Mesenchymal stem cell (in vitro differentiated cells and primary cell): ENCODE data around the gene RARS1.

Source experiments
- DNase-seq: peaks from one replicate; pipeline ENCODE4 v3.0.0-alpha.2; 2013
- H2AFZ ChIP-seq: one replicate; pipeline ENCODE4 v1.6.1; 2013; ENCODE audit warnings: low read depth, mild to moderate bottlenecking, control low read depth, inconsistent platforms, low read length, moderate library complexity
- H2AK5ac ChIP-seq: 2 replicates; pipeline ENCODE4 v1.6.1; 2013; ENCODE audit warnings: low read length, moderate library complexity, mild to moderate bottlenecking, inconsistent platforms; ENCODE audit not compliant: severe bottlenecking
- H2BK120ac ChIP-seq: one replicate; pipeline ENCODE4 v1.6.1; 2013; ENCODE audit warnings: low read depth, mild to moderate bottlenecking, inconsistent platforms, low read length, moderate library complexity
- H2BK12ac ChIP-seq, 2 experiments: one replicate each; pipeline ENCODE4 v1.6.1; 2013; ENCODE audit warnings: inconsistent platforms in 2 of 2, low read length in 2 of 2, mild to moderate bottlenecking in 2 of 2, moderate library complexity in 2 of 2, control low read depth in 1 of 2
- H2BK15ac ChIP-seq: one replicate; pipeline ENCODE4 v1.6.1; 2013; ENCODE audit warnings: mild to moderate bottlenecking, low read depth, inconsistent platforms; ENCODE audit not compliant: poor library complexity, severe bottlenecking
- H2BK5ac ChIP-seq: 2 replicates; pipeline ENCODE4 v1.6.1; 2013; ENCODE audit warnings: low read depth, mild to moderate bottlenecking, low read length, control low read depth, inconsistent platforms; ENCODE audit not compliant: poor library complexity, severe bottlenecking
- H3K14ac ChIP-seq, 2 experiments: one replicate each; pipeline ENCODE4 v1.6.1; 2013; ENCODE audit warnings: inconsistent platforms in 2 of 2, low read length in 2 of 2, control low read depth in 1 of 2, mild to moderate bottlenecking in 1 of 2, moderate library complexity in 1 of 2
- H3K18ac ChIP-seq, 2 experiments: one replicate each; pipeline ENCODE4 v1.6.1; 2013; ENCODE audit warnings: inconsistent platforms in 2 of 2, low read length in 2 of 2, control low read depth in 1 of 2, low read depth in 1 of 2, mild to moderate bottlenecking in 1 of 2
- H3K23ac ChIP-seq, 2 experiments: one replicate each; pipeline ENCODE4 v1.6.1; 2013; ENCODE audit warnings: inconsistent platforms in 2 of 2, low read length in 2 of 2, mild to moderate bottlenecking in 2 of 2, moderate library complexity in 2 of 2, control low read depth in 1 of 2
- H3K27ac ChIP-seq: 2 replicates; pipeline ENCODE4 v1.5.1; 2013; ENCODE audit warnings: mild to moderate bottlenecking, moderate library complexity, low read length, control low read depth, inconsistent platforms; ENCODE audit not compliant: poor library complexity, severe bottlenecking
- H3K27me3 ChIP-seq, 2 experiments: 2 replicates each; pipeline versions ENCODE4 v1.6.1 to v1.7.0; 2013; ENCODE audit warnings: low read length in 2 of 2, mild to moderate bottlenecking in 2 of 2, moderate library complexity in 2 of 2, control low read depth in 1 of 2, inconsistent platforms in 1 of 2; ENCODE audit not compliant: control insufficient read depth in 1 of 2, insufficient read depth in 1 of 2
- H3K36me3 ChIP-seq, 2 experiments: 2 replicates each; pipeline versions ENCODE4 v1.6.1 to v1.7.0; 2013; ENCODE audit warnings: low read length in 2 of 2, control low read depth in 1 of 2, inconsistent platforms in 1 of 2, low read depth in 1 of 2, mild to moderate bottlenecking in 1 of 2; ENCODE audit not compliant: insufficient read depth in 2 of 2, control insufficient read depth in 1 of 2
- H3K4ac ChIP-seq, 2 experiments: one replicate each; pipeline ENCODE4 v1.6.1; 2013; ENCODE audit warnings: inconsistent platforms in 2 of 2, low read length in 2 of 2, mild to moderate bottlenecking in 2 of 2, moderate library complexity in 2 of 2, control low read depth in 1 of 2, low read depth in 1 of 2
- H3K4me1 ChIP-seq: 2 replicates; pipeline ENCODE4 v1.6.1; 2013; ENCODE audit warnings: low read depth, low read length, control low read depth; ENCODE audit not compliant: control insufficient read depth, insufficient read depth
- H3K4me2 ChIP-seq: 2 replicates; pipeline ENCODE4 v1.6.1; 2013; ENCODE audit warnings: low read length, mild to moderate bottlenecking, inconsistent platforms; ENCODE audit not compliant: poor library complexity, severe bottlenecking
- H3K4me3 ChIP-seq, 2 experiments: 2 replicates each; pipeline versions ENCODE4 v1.5.1 to v1.7.0; 2013; ENCODE audit warnings: low read length in 2 of 2, mild to moderate bottlenecking in 2 of 2, control low read depth in 1 of 2, low read depth in 1 of 2; ENCODE audit not compliant: insufficient read depth in 1 of 2
- H3K79me1 ChIP-seq: replicated peaks from 2 replicates; pipeline ENCODE4 v1.6.1; 2013; ENCODE audit warnings: mild to moderate bottlenecking, control low read depth, low read length, inconsistent platforms; ENCODE audit not compliant: poor library complexity, severe bottlenecking
- H3K9ac ChIP-seq: 2 replicates; pipeline ENCODE4 v1.7.0; 2013; ENCODE audit warnings: mild to moderate bottlenecking, low read length, moderate library complexity
- H3K9me3 ChIP-seq: 2 replicates; pipeline ENCODE4 v1.7.0; 2013; ENCODE audit warnings: mild to moderate bottlenecking, low read length; ENCODE audit not compliant: control insufficient read depth
- H4K8ac ChIP-seq: one replicate; pipeline ENCODE4 v1.6.1; 2013; ENCODE audit warnings: inconsistent platforms, mild to moderate bottlenecking, low read length, moderate library complexity
- H4K91ac ChIP-seq: one replicate; pipeline ENCODE4 v1.6.1; 2013; ENCODE audit warnings: mild to moderate bottlenecking, low read length, inconsistent platforms
- WGBS: methylation state at CpG from one replicate; pipeline ENCODE4 v1.1.7; 2013; ENCODE audit warnings: mixed read lengths; 5-methylcytosine and 5-hydroxymethylcytosine counted together

The RARS1 gene

GRCh38 chr5:168550656-168551055, 64.4 kb downstream of the RARS1 start:
- Histone ChIP-seq H3K9me3 (no peaks in the 10 kb centered on the region), H3K14ac (no peak overlapping the region), H3K4me1 (no peaks in the 10 kb centered on the region), H3K27ac (no peak overlapping the region), H3K9ac (no peak overlapping the region), H3K4me3 (no peak overlapping the region), H2AK5ac (no peak overlapping the region), H2BK12ac (no peak overlapping the region), H3K18ac (no peak overlapping the region), H4K91ac (no peak overlapping the region), H2BK15ac (no peak overlapping the region), H2BK5ac (no peak overlapping the region), H2AFZ (no peak overlapping the region), H3K23ac (no peak overlapping the region), H3K4me2 (no peak overlapping the region), H3K79me1 (peaks cover 10% of the 10 kb centered on the region), H3K4ac (no peak overlapping the region), H4K8ac (no peak overlapping the region), H2BK120ac (no peak overlapping the region), H3K27me3 (no peaks in the 10 kb centered on the region), H3K36me3 (peaks cover 8 to 69% of the 10 kb centered on the region in 2 experiments)
- no peak for DNase-seq

- H3K27me3 ChIP-seq, result no peaks in the 10 kb centered on the region
- no peaks in the 10 kb centered on the region for H3K4me1 ChIP-seq
- H3K14ac ChIP-seq, result no peak overlapping the region
- H3K4me3 ChIP-seq, result no peak overlapping the region
- no peak overlapping the region for H2BK120ac ChIP-seq
- 93% methylated on average over 1 of the region's 1 CpG for WGBS
- DNase-seq, result peak; percentile 56
- H3K23ac ChIP-seq, result no peak overlapping the region
- H3K79me1 ChIP-seq, result peaks cover 16% of the 10 kb centered on the region
- peak overlapping the region; percentile 76 for H3K9ac ChIP-seq
- H2BK15ac ChIP-seq, result no peak overlapping the region
- H4K91ac ChIP-seq, result no peak overlapping the region
- no peak overlapping the region for H3K4ac ChIP-seq
- H3K36me3 ChIP-seq, result peaks cover 5 to 74% of the 10 kb centered on the region in 2 experiments
- no peak overlapping the region for H2BK12ac ChIP-seq
- no peak overlapping the region for H2BK5ac ChIP-seq
- no peaks in the 10 kb centered on the region for H3K9me3 ChIP-seq
- no peak overlapping the region for H3K4me2 ChIP-seq
- H3K18ac ChIP-seq, result no peak overlapping the region
- no peak overlapping the region for H2AK5ac ChIP-seq
- H2AFZ ChIP-seq, result no peak overlapping the region
- H3K27ac ChIP-seq, result no peak overlapping the region
- H4K8ac ChIP-seq, result no peak overlapping the region
Observed at GRCh38 chr5:168552146-168552545, 65.9 kb downstream of the RARS1 start.

- Histone ChIP-seq H3K27ac (no peak overlapping the region), H3K36me3 (peaks cover 11 to 73% of the 10 kb centered on the region in 2 experiments), H4K8ac (no peak overlapping the region), H3K9me3 (no peaks in the 10 kb centered on the region), H3K79me1 (peaks cover 20% of the 10 kb centered on the region), H3K4me1 (no peaks in the 10 kb centered on the region), H2BK5ac (no peak overlapping the region), H3K4me3 (no peak overlapping the region), H2AK5ac (no peak overlapping the region), H2AFZ (no peak overlapping the region), H2BK120ac (no peak overlapping the region), H3K14ac (no peak overlapping the region), H3K9ac (no peak overlapping the region), H3K4me2 (no peak overlapping the region), H3K23ac (no peak overlapping the region), H3K18ac (no peak overlapping the region), H2BK15ac (no peak overlapping the region), H3K4ac (no peak overlapping the region), H3K27me3 (no peaks in the 10 kb centered on the region), H2BK12ac (no peak overlapping the region), H4K91ac (no peak overlapping the region)
- no peak for DNase-seq
- no CpG with 5 or more reads among the region's 2 CpGs for WGBS
Observed at GRCh38 chr5:168553377-168554130, 67.3 kb downstream of the RARS1 start.

GRCh38 chr5:168557389-168557788, 71.1 kb downstream of the RARS1 start:
- Histone ChIP-seq H2AFZ (no peak overlapping the region), H3K14ac (no peak overlapping the region), H3K4me3 (no peak overlapping the region), H3K4me2 (no peak overlapping the region), H3K27ac (no peak overlapping the region), H3K9me3 (no peaks in the 10 kb centered on the region), H3K36me3 (peaks cover 14 to 92% of the 10 kb centered on the region in 2 experiments), H4K8ac (no peak overlapping the region), H2BK120ac (no peak overlapping the region), H3K79me1 (peaks cover 25% of the 10 kb centered on the region), H3K4me1 (no peaks in the 10 kb centered on the region), H3K27me3 (no peaks in the 10 kb centered on the region), H2BK5ac (no peak overlapping the region), H3K23ac (no peak overlapping the region), H3K18ac (no peak overlapping the region), H2BK15ac (no peak overlapping the region), H2BK12ac (no peak overlapping the region), H3K9ac (no peak overlapping the region), H3K4ac (no peak overlapping the region), H4K91ac (no peak overlapping the region), H2AK5ac (no peak overlapping the region)
- DNase-seq, result no peak
- WGBS, result 100% methylated on average over 1 of the region's 2 CpGs
